ENCODE measurements around the gene CRIP3.

Gene CRIP3

DNA sequence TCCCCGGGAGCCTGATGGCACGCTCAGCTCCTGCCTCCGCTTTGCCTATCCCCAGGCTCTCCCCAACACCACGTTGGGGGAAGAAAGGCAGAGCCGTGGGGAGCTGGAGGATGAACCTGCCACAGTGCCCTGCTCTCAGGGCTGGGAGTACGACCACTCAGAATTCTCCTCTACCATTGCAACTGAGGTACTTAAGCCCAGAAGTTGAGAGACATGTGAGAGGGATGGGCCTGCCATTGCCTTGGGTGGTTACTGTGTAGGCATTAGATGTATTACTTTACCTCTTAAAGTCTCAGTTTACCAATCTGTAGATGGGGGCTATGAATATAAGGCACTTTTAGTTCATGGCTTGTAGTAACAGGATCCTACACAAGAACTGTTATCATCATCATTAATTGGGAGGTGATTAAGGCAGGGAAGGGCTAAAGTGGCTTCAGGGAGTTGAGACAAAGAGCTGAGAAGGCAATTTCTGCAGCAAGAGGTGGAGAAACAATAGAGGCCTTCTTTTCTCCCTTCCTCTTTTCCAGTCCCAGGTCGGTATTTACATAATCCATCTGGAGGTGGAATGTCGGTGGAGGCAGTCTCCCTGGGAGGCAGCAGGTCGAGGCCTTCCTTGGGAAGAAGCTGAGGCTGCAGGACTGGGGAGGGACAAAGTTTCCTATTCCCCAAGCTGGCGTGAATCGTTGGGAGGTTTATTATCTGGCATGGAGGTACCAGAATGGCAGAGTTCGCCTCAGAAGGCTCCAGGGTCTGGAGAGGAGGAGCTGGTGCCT lies 9.9 kb downstream of the CRIP3 start (continued):
- TF ChIP-seq, protein P1, sequence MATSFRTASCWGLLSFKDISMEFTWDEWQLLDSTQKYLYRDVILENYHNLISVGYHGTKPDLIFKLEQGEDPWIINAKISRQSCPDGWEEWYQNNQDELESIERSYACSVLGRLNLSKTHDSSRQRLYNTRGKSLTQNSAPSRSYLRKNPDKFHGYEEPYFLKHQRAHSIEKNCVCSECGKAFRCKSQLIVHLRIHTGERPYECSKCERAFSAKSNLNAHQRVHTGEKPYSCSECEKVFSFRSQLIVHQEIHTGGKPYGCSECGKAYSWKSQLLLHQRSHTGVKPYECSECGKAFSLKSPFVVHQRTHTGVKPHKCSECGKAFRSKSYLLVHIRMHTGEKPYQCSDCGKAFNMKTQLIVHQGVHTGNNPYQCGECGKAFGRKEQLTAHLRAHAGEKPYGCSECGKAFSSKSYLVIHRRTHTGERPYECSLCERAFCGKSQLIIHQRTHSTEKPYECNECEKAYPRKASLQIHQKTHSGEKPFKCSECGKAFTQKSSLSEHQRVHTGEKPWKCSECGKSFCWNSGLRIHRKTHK (tag by site-specific recombination; IDR thresholded peaks at IDR 0.05) = no peak
- TF ChIP-seq PRDM4 (tag by site-specific recombination; IDR thresholded peaks at IDR 0.05) (no peak), ZNF274 (IDR thresholded peaks at IDR 0.05; ENCODE audit: low read length) (no peak), ZNF274 (tag by site-specific recombination; IDR thresholded peaks at IDR 0.05; ENCODE audit: borderline replicate concordance) (no peak)

DNA sequence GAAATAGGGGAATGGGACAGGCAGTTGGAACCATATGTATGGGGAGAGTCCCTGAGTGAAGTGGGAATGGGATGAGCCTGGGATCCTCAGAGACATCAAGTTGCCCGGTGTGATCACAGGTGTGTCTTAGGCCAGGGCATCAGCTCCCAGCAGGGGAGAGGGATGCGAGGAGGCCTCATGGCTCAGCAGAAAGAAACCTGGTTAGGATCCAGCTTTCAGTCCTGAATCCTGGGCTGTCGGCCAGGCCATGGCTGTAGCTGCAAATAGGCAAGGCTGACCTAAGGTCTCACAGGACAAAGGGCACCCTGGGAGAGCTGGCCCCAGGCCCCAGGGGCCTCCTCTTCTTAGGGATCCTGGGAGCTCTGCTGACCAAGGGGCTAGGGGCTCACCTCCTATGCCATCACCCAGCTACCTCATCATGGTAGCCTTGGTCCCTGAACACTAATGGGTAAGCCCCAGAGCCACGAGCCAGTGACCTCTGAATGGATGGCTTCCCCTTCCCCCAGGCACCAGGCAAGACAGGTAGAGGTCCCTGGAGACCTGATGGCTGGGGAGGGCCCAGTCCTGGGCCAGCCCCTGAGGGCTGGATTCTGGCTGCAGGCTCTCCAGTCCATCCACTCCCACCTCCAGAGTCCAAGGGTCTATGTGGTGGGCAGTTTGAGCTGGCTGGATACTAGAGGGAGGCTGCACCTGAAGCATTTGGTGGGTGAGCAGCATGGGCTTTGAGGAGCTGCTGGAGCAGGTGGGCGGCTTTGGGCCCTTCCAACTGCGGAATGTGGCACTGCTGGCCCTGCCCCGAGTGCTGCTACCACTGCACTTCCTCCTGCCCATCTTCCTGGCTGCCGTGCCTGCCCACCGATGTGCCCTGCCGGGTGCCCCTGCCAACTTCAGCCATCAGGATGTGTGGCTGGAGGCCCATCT lies 10.7 kb downstream of the CRIP3 start, which contains the start of gene SLC22A7:
TSS of gene SLC22A7 (plus strand) at position 617 of the 921 bp plus-strand sequence. CDS start at position 716, 99 bp downstream.
- no peak for TF ChIP-seq ZSCAN30 (tag by site-specific recombination; IDR thresholded peaks at IDR 0.05)
- TF ChIP-seq MZF1 (tag by site-specific recombination; IDR thresholded peaks at IDR 0.05; ENCODE audit: borderline replicate concordance) = no peak
- no peak for TF ChIP-seq BCL11A (tag by site-specific recombination; IDR thresholded peaks at IDR 0.05; ENCODE audit: low read depth)
- no peak for TF ChIP-seq ZBTB7A (tag by site-specific recombination; IDR thresholded peaks at IDR 0.05; ENCODE audit: low read depth)
- no peak for TF ChIP-seq ZNF2 (tag by site-specific recombination; IDR thresholded peaks at IDR 0.05)
- TF ChIP-seq BCL6B (tag by site-specific recombination; IDR thresholded peaks at IDR 0.05) = no peak
- TF ChIP-seq, protein P2, sequence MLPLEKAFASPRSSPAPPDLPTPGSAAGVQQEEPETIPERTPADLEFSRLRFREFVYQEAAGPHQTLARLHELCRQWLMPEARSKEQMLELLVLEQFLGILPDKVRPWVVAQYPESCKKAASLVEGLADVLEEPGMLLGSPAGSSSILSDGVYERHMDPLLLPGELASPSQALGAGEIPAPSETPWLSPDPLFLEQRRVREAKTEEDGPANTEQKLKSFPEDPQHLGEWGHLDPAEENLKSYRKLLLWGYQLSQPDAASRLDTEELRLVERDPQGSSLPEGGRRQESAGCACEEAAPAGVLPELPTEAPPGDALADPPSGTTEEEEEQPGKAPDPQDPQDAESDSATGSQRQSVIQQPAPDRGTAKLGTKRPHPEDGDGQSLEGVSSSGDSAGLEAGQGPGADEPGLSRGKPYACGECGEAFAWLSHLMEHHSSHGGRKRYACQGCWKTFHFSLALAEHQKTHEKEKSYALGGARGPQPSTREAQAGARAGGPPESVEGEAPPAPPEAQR (tag by site-specific recombination; IDR thresholded peaks at IDR 0.05) = no peak
- CTCF ChIA-PET = interaction anchor here (0.7 to 3.2 kb wide), 5 partner anchors 9 to 95 kb away, joined by 3 to 14 read pairs (median 4); no protein-coding TSS in a partner anchor
- POLR2A ChIA-PET = no interaction called here
- H3K27ac ChIP-seq (ENCODE audit: extremely low read depth, low read depth, low read length) = no peak within 1 kb of the TSS
- no peak within 1 kb of the TSS for H3K4me3 ChIP-seq (ENCODE audit: low read depth, low read length)
- no peaks in the 10 kb centered on the region for H3K36me3 ChIP-seq (ENCODE audit: control insufficient read depth in 2 of 2, insufficient read depth in 1 of 2, low read length in 2 of 2)
- H3K4me1 ChIP-seq (ENCODE audit: control insufficient read depth, insufficient read depth, low read length) = no peaks in the 10 kb centered on the region
- H3K9me3 ChIP-seq (ENCODE audit: control insufficient read depth, insufficient read depth, low read depth, low read length) = no peaks in the 10 kb centered on the region

DNA sequence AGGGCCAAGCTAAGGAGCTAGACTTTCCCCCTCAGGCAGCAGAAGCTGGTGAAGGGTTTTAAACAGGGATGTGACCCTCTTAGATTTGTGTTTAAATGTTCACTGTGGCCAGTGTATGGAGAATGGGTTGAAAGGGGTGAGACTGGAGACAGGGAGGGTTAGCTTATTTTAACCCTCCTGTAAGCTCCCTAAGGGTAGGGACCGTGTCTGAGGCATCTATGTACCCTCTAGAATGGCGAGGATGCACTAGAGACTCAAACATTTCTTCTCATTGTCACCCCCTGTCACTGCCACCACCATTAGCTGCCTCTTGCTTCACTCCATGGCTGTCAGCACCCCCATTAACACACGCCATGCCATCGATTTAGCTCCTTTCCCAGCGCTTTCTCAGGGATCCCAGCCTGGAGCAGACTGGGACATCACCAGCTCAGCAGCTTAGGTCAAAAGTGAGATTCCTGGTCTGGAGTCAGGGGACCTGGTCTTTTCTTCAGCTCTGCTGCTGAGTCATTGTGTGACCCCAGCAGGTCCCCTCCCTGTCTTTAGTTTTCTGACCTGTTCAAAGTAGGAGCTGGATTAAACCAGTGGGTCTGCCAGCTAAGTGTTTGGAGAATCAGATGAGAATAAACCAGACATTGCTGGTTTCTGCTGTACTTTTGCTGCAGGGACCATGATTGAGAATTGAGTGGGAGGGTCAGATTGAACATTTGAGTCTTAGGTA lies 11.7 kb downstream of the CRIP3 start:
- no peak overlapping the region for H3K27ac ChIP-seq (ENCODE audit: extremely low read depth, low read depth, low read length)
- H3K9me3 ChIP-seq (ENCODE audit: control insufficient read depth, insufficient read depth, low read depth, low read length) = no peaks in the 10 kb centered on the region
- ChIA-PET POLR2A (interaction anchor here (1.2 kb wide), 1 partner anchor 28 kb away, joined by 3 read pairs; no protein-coding TSS in a partner anchor), CTCF (interaction anchor here (0.7 to 3.2 kb wide), 5 partner anchors 27 to 96 kb away, joined by 3 to 14 read pairs (median 4); no protein-coding TSS in a partner anchor)
- H3K36me3 ChIP-seq (ENCODE audit: control insufficient read depth in 2 of 2, insufficient read depth in 1 of 2, low read length in 2 of 2) = no peaks in the 10 kb centered on the region
- no peak overlapping the region for H3K4me3 ChIP-seq (ENCODE audit: low read depth, low read length)
- H3K4me1 ChIP-seq (ENCODE audit: control insufficient read depth, insufficient read depth, low read length) = no peaks in the 10 kb centered on the region
- TF ChIP-seq, protein P2 (tag by site-specific recombination; IDR thresholded peaks at IDR 0.05) = no peak
- TF ChIP-seq BCL6B (tag by site-specific recombination; IDR thresholded peaks at IDR 0.05) (no peak), ZBTB48 (tag by site-specific recombination; IDR thresholded peaks at IDR 0.05) (peak; percentile 22; the same call in 1 of the 2 replicates), ZNF274 (IDR thresholded peaks at IDR 0.05; ENCODE audit: low read length) (no peak), ZNF274 (tag by site-specific recombination; IDR thresholded peaks at IDR 0.05; ENCODE audit: borderline replicate concordance) (no peak), ZNF580 (tag by site-specific recombination; IDR thresholded peaks at IDR 0.05) (no peak), ZNF664 (tag by site-specific recombination; IDR thresholded peaks at IDR 0.05) (no peak)
